T1000 (cell line): ENCODE measurements around the gene ITPK1.

Source experiments
- DNase-seq: peaks from one replicate; lab custom pipeline; 2025; ENCODE audit warnings: mixed read lengths; lab: John Stamatoyannopoulos, UW

ITPK1 gene

DNA sequence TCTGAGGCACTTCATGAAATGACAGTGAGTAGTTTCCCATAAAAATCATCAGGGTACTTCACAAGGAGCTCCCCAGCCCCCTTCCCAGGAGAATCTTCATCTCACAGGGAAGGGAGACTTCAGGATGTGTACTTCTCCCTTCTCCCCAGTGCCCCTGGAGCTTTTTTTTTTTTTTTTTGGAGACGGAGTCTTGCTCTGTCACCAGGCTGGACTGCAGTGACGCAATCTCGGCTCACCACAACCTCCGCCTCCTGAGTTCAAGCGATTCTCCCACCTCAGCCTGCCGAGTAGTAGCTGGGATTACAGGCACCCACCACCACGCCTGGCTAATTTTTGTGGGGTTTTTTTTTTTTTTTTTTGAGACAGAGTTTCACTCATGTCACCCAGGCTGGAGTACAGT, 10.4 kb downstream of the ITPK1 start:
- no peak for DNase-seq

DNA sequence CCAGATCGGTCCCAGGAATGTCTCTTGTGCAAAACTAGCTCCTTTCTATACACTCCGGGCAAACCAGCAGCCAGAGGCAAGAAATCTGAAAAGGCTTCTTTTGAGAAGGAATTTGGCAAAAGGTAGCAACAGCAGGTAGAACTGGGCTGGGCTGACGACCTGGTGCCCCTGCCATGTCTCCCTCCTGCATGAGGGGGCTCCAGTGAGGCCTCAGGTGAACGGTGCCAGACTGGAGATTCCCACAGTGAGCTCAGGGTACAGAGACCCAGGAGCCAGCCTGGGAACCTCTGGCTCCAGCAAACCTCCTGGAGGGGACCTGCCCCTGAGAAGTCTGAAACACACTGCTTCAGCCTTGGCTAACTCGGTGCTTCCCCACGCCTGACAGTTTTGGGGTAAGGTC, 10.8 kb downstream of the ITPK1 start:
- no peak for DNase-seq

DNA sequence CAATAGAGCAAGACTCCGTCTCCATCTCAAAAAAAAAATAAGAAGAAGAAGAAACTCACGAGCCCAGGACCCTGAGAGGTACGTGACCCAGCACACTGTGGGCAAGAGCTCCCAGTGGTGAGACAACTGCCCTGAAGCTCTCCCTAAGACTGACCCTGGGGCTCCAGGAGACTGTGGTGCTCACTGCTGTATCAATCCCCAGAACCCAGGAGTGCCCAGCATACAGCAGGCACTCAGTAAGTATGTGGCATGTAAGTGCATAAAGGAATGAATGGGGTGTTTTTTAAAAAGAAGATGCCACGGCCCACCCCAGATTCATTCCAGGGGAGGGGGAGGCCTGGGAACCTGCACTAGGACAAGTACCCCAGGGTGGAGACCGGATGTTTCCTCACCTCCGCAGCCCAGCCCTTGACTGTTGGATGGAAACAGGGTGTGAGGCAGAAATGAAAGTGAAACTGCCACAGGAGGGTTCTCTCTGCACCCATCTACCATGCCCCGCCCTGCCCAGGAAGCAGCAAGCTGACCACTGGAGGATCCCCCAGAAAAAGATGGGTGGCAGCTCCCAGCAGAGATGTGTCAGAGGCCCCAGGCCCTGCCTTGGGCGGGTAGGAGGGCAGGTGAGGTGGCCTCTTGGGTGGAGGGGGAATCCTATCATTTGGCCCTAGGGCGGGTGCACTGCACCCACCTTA, 12.2 kb downstream of the ITPK1 start:
- DNase-seq, result no peak

DNA sequence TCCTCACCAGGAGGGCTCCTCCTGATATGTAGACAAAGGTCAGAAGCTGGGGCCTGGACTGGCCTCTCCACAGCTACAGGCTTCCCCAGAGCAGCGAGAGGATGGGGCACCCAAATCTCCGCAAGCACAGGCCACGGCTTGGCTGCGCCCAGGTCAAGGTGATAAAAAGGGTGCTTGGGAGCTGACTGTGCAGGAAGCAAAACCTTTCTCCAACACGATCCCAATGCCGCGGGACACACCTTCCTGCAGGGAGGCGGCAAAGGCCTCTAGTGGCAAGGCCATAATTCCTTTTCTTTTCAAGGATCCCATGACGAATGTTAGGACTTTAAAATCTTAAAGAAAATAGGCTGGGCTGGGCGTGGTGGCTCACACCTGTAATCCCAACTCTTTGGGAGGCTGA, 13.6 kb downstream of the ITPK1 start:
- no peak for DNase-seq

GRCh38 chr14:93101181-93101580, 14.5 kb downstream of the ITPK1 start:
- no peak for DNase-seq

DNA sequence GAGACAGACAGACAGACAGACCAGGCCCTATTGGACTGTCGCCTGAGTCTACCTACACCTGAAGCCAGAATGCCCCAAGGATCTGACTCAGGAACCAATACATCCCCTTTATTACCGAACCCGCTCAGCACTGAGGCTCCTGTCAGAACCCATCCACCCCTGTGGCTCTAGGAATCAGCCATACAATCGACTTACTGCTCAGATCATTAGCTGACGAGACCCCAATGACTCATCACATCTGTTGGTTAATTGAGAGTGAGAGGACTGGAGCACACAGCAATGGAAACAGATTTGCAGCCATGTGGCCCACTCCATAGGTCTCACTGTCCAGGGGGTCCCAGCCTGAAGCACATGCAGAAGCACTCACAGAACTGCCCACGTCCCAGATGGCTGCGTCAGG, 15.2 kb downstream of the ITPK1 start:
- no peak for DNase-seq

- DNase-seq, result no peak
Observed at GRCh38 chr14:93100100-93100499, 15.6 kb downstream of the ITPK1 start.

DNA sequence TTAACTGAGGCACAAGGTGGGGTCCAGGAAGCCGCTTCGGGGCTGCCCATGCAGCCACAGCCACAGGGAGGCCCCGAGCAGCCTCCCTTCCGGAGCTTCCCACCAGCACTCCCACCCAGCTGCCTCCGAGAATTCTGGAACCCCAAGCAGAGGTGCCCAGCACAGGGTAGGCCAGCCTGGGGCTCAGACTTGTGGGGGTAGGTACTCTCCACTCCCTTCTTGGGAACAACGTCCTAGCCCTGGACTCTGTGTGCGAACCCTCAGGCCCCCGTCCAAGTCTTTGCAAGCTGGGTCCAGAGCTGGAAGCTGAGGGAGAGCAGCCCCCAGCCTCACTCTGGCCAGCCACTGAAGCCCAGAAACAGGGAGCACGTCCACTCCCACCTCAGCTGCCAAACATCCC, 16.1 kb downstream of the ITPK1 start:
- no peak for DNase-seq

DNA sequence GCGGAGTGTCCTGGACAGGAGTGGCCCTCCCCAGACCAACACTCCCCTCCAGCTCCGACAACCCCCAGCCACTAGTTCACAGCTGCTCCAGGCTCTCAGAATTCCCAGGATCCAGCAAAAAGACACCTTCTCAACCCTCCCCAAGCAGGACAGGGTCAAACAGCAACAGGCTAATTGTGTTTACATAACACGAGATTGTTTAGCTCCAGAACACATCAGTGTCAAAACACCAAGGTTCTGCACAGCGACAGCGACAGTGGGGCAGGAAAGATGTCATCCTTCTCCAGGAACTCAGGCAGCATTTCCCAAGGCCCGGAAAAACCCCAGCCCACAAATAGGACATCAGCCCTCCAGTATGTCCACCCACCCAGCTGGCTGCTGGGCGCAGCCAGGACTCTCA, 16.5 kb downstream of the ITPK1 start:
- no peak for DNase-seq

DNA sequence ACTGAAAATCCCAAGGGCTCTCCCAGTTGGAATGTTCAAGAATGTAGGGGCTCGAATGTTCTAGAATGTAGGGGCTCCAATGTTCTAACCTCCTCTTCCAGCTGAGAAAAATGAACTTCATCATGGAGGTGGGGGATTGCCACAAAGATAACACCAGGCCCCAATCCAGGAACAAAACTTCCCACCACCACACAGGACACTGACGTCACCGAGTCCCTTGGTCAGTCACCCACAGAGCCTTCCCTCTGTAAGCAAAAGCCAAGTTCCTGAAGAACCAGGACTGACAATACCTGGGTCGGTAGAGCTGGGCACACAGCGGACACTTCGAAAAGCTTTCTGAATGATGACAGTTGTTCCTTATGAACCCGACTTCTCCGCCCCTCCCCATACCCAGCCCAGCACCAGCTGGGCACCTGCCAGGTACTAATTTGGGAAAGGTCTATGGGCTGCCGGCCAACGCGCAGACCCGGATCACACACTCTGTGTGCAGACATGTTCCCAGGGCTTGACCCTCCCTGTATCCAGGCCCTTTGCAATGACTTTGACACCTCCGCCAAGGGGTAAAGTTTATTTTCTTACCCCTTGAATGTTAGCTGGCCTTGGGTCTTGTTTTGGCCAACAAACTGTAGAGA, 18.9 kb downstream of the ITPK1 start:
- no peak for DNase-seq

DNA sequence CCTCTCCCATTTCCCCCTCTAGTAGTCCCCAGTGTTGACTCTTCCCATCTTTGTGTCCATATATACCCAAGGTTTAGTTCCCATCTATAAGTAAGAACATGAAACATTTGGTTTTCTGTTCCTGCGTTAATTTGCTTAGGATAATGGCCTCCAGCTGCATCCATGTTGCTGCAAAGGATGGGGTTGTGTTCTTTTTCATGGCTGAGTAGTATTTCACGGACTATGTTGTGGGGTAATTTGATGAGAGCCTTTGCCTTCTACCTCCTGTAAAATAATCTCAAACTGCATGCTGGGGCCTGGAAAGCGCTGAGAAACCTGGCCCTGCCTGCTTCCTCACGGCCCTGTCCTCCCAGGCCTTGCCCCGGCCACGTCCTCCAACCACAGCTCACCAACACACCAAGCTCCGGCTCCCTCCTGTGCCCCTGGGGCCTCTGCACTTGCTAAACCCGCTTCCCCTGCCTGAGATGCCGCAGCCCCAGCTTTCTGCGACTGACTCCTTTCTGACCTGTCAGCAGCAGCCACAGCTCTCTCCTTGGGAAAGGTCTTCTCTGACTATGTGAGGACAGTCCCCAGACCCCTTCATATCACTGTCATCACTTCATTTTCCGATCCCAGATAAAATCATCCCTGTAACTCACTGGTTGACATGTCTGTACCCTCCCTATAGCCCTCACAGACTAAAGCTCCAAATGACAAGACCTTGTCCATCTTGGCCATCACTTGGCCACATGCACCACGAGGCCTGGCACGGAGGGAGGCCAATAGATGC, 19.8 kb downstream of the ITPK1 start:
- no peak for DNase-seq

DNA sequence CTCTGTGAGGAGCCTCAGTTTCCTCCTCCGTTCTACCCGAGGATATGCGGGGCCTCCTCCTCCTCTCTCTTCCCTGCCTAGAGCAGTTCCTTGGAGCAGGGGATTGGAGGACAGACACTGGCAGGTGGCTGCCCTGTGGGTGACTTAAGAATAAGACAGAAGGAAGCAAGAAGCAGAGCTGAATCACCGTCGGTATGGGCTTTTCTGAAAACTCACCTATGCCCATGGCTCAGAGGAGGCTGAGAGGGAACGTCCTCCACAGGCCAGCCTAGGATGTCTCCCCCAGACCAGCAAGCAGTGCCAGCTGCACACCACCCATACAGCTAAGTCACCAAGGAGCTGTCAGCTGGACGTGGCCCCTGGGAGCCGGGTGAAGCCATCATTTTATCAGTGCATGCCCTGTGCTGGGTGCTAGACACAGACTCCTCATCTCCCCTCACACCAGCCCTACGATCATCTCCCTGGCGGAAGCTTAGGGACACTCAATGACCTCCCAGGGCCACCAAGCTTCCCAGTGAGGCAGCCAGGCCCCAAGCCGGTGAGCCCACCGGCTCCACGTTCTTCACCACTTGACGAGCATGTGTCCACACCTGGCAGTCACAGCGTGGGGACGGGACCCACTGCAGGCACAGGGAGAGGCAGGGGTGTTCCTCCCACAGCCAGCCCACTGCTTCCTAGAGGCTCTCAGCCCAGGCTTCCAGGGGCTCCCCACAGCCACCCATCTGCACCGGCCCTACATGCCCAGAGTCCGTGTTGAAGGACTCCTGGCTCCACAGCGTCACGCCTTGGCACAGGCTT, 21.4 kb downstream of the ITPK1 start:
- no peak for DNase-seq

- no peak for DNase-seq
Observed at GRCh38 chr14:93092606-93093556, 22.8 kb downstream of the ITPK1 start.

DNA sequence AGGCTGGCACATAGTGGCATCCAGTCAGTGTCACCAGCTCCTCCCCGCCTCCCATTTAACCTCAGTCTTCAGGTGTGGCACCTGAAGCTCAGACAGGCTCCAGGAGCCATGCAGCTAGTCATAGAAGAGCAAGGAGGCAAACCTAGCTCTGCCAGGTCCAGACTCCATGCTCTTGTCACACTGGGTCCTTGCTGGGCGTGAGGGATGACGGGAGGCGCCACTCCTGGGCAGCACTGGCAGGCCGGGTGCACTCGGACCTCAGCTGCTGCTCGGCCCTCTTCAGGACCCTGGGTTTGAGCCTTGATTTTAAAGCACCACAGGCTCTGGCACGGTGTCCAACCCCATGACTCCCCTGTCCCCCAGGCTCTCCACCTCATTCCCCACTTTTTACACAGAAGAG, 24.1 kb downstream of the ITPK1 start:
- no peak for DNase-seq

DNA sequence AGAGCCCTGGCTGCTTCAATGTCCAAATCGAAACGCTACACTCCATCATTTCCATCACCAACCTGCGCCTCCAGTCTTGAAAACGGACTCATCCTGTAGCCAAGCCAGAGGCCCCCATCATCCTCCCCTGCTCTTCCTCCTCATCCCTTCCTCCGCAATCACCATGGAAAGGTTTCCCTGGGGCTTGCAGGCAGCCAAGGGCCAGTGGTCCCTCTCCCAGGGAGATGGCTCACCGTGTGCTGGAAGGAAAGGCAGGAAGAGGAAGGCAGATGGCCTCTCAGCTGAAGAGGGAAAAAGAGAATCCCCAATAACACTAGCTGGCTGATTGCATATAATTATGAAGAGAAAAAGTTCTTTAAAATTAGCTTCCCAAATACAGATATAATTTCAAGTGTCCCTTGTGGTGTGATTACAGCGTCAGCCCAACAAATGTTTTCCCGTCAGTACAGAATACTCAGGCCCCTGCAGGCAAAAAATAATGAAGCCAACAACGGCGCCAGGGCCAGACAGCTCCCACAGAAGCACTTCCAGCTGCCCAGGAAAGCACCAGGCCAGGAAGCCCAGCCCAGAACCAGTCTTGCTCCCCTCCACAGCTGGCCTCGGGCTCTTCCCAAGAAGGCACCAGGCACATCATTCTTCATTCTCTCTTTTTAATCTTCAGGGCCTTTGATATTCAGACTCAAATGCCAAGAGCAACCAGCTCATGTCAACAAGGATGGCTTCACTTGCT, 24.7 kb downstream of the ITPK1 start:
- no peak for DNase-seq

- DNase-seq, result no peak
Observed at GRCh38 chr14:93089521-93090269, 26.0 kb downstream of the ITPK1 start.

GRCh38 chr14:93086441-93087055, 29.2 kb downstream of the ITPK1 start:
- DNase-seq, result no peak

GRCh38 chr14:93085911-93086310, 29.8 kb downstream of the ITPK1 start:
- no peak for DNase-seq
